ENCODE results near the gene ALG3.

ALG3 gene

GRCh38 chr3:184234671-184235380 lies 13.9 kb downstream of the ALG3 start:
- no peak for DNase-seq

GRCh38 chr3:184234224-184234623 lies 14.5 kb downstream of the ALG3 start:
- DNase-seq = no peak

- DNase-seq = no peak
These were observed 15.5 kb downstream of the ALG3 start for GRCh38 chr3:184233127-184233843.

GRCh38 chr3:184231671-184232070 lies 17.1 kb downstream of the ALG3 start:
- no peak for DNase-seq

- DNase-seq = no peak
These were observed 17.9 kb downstream of the ALG3 start for GRCh38 chr3:184230603-184231528.

- no peak for DNase-seq
These were observed 18.6 kb downstream of the ALG3 start for GRCh38 chr3:184230081-184230602.

GRCh38 chr3:184229394-184230080 lies 19.2 kb downstream of the ALG3 start, which contains the start of gene VWA5B2:
TSS of gene VWA5B2 (plus strand) at chr3:184229585. CDS start at chr3:184230529, 944 bp downstream.
- peak; percentile 79 for DNase-seq

- no peak for DNase-seq
These were observed 20.2 kb downstream of the ALG3 start for GRCh38 chr3:184228376-184229137.

GRCh38 chr3:184227481-184227935 lies 21.3 kb downstream of the ALG3 start:
- peak; percentile 57 for DNase-seq

- DNase-seq = no peak
These were observed 24.8 kb downstream of the ALG3 start for GRCh38 chr3:184223946-184224345.

GRCh38 chr3:184222521-184222920 lies 26.2 kb downstream of the ALG3 start:
- no peak for DNase-seq

GRCh38 chr3:184218814-184219213 lies 29.9 kb downstream of the ALG3 start:
- no peak for DNase-seq

GRCh38 chr3:184211718-184212117 lies 37.0 kb downstream of the ALG3 start:
- DNase-seq = no peak

- no peak for DNase-seq
These were observed 37.5 kb downstream of the ALG3 start for GRCh38 chr3:184211297-184211696.

- DNase-seq = no peak
These were observed 39.4 kb downstream of the ALG3 start for GRCh38 chr3:184209146-184209923.

GRCh38 chr3:184203526-184203925 lies 45.2 kb downstream of the ALG3 start:
- DNase-seq = no peak

- DNase-seq = no peak
These were observed 47.9 kb downstream of the ALG3 start for GRCh38 chr3:184200825-184201224.

GRCh38 chr3:184198509-184198908 lies 50.3 kb downstream of the ALG3 start:
- DNase-seq = no peak

GRCh38 chr3:184196536-184196935 lies 52.2 kb downstream of the ALG3 start:
- no peak for DNase-seq

GRCh38 chr3:184193991-184194539 lies 54.7 kb downstream of the ALG3 start:
- no peak for DNase-seq
